CD14-positive monocyte (primary cell): ENCODE measurements around the gene KCTD21. TPM values are rescaled to one million over a fixed set of nuclear protein-coding genes. Genes with fewer than 3 reads are reported as not detected.

Experiments
- DNase-seq, 3 donors: peaks; one replicate each; pipeline ENCODE4 v3.0.0-alpha.2; 2011 to 2022
- H2AFZ ChIP-seq: 2 replicates; pipeline ENCODE4 v1.6.0; 2012; ENCODE audit warnings: mild to moderate bottlenecking, low read depth, low read length, inconsistent platforms; ENCODE audit not compliant: insufficient read depth, poor library complexity, severe bottlenecking
- H3K27ac ChIP-seq, 2 donors: 1 replicate in 1 of 2; 2 replicates in 1 of 2; pipeline ENCODE4 v1.5.1; 2012 to 2013; ENCODE audit warnings: low read length in 2 of 2, control low read depth in 1 of 2, inconsistent platforms in 1 of 2, low read depth in 1 of 2, mild to moderate bottlenecking in 1 of 2
- H3K27me3 ChIP-seq, 2 donors: one replicate each; pipeline versions ENCODE4 v1.6.0 to v1.6.1; 2011 to 2013; ENCODE audit warnings: low read length in 2 of 2; ENCODE audit not compliant: control insufficient read depth in 2 of 2, insufficient read depth in 2 of 2
- H3K36me3 ChIP-seq, 2 donors: replicated peaks in 1 of 2; 1 replicate in 1 of 2; 2 replicates in 1 of 2; pipeline versions ENCODE4 v1.5.1 to v1.6.1; 2012 to 2013; ENCODE audit warnings: low read length in 2 of 2, control low read depth in 1 of 2, inconsistent platforms in 1 of 2, mild to moderate bottlenecking in 1 of 2; ENCODE audit not compliant: insufficient read depth in 2 of 2, control insufficient read depth in 1 of 2
- H3K4me1 ChIP-seq, 2 donors: 1 replicate in 1 of 2; 2 replicates in 1 of 2; pipeline versions ENCODE4 v1.5.1 to v1.6.1; 2012 to 2013; ENCODE audit warnings: low read length in 2 of 2, control low read depth in 1 of 2, inconsistent platforms in 1 of 2, mild to moderate bottlenecking in 1 of 2, moderate library complexity in 1 of 2; ENCODE audit not compliant: insufficient read depth in 2 of 2, control insufficient read depth in 1 of 2
- H3K4me2 ChIP-seq: replicated peaks from 2 replicates; pipeline ENCODE3; 2012; ENCODE audit warnings: low read length, moderate library complexity, mild to moderate bottlenecking; ENCODE audit not compliant: poor library complexity, severe bottlenecking; ENCODE audit errors: extremely low read depth
- H3K4me3 ChIP-seq, 3 experiments: fragments of 200-600 bp in 1 of 3; sonication (generic) in 1 of 3; replicated peaks in 1 of 3; 1 replicate in 2 of 3; 2 replicates in 1 of 3; pipeline ENCODE4 v1.5.1; 2011 to 2013; ENCODE audit warnings: low read length in 3 of 3, mild to moderate bottlenecking in 3 of 3, control low read depth in 2 of 3, low read depth in 2 of 3, inconsistent platforms in 1 of 3, moderate library complexity in 1 of 3
- H3K79me2 ChIP-seq: 2 replicates; pipeline ENCODE4 v1.6.0; 2012; ENCODE audit warnings: mild to moderate bottlenecking, control low read depth, inconsistent platforms, low read length, moderate library complexity; ENCODE audit not compliant: insufficient read depth
- H3K9ac ChIP-seq: 2 replicates; pipeline ENCODE4 v1.6.0; 2017; ENCODE audit warnings: low read length, mild to moderate bottlenecking; ENCODE audit not compliant: insufficient read depth, poor library complexity, severe bottlenecking
- H3K9me3 ChIP-seq, 2 donors: replicated peaks in 1 of 2; 1 replicate in 1 of 2; 2 replicates in 1 of 2; pipeline versions ENCODE4 v1.5.1 to v1.6.1; 2012 to 2013; ENCODE audit warnings: low read length in 2 of 2, control low read depth in 1 of 2; ENCODE audit not compliant: control insufficient read depth in 1 of 2, insufficient read depth in 1 of 2
- H4K20me1 ChIP-seq: 2 replicates; pipeline ENCODE4 v1.6.0; 2012; ENCODE audit warnings: mild to moderate bottlenecking, low read length, control low read depth, moderate library complexity; ENCODE audit not compliant: insufficient read depth
- H3K27ac Mint-ChIP-seq, 7 donors: one replicate each; pipeline ENCODE4 v1.8.0; 2020; ENCODE audit warnings: mild to moderate bottlenecking in 7 of 7, mixed read lengths in 7 of 7, moderate library complexity in 6 of 7, inconsistent platforms in 2 of 7
- H3K27me3 Mint-ChIP-seq, 3 donors: one replicate each; pipeline ENCODE4 v1.8.0; 2021 to 2022; ENCODE audit warnings: low read depth in 3 of 3, mild to moderate bottlenecking in 3 of 3, mixed read lengths in 3 of 3, moderate library complexity in 3 of 3, inconsistent platforms in 1 of 3
- H3K36me3 Mint-ChIP-seq, 2 donors: one replicate each; pipeline ENCODE4 v1.8.0; 2020; ENCODE audit warnings: mixed read lengths in 2 of 2, inconsistent platforms in 1 of 2, mild to moderate bottlenecking in 1 of 2
- H3K4me1 Mint-ChIP-seq: one replicate; pipeline ENCODE4 v1.8.0; 2020; ENCODE audit warnings: mild to moderate bottlenecking, mixed read lengths
- H3K4me3 Mint-ChIP-seq, 2 donors: one replicate each; pipeline ENCODE4 v1.8.0; 2020; ENCODE audit warnings: mild to moderate bottlenecking in 2 of 2, mixed read lengths in 2 of 2, moderate library complexity in 1 of 2
- H3K9me3 Mint-ChIP-seq, 7 donors: one replicate each; pipeline ENCODE4 v1.8.0; 2020 to 2022; ENCODE audit warnings: mixed read lengths in 7 of 7, mild to moderate bottlenecking in 6 of 7, moderate library complexity in 6 of 7, inconsistent platforms in 2 of 7
- CTCF ChIP-seq: fragments of 200-600 bp; IDR thresholded peaks from one replicate; pipeline ENCODE4 v1.8.0; 2022; ENCODE audit warnings: antibody characterized with exemption, mild to moderate bottlenecking
- WGBS: methylation state at CpG from one replicate; pipeline ENCODE4 v1.1.5; 2013; ENCODE audit warnings: missing lambda C conversion rate; ENCODE audit not compliant: insufficient coverage; 5-methylcytosine and 5-hydroxymethylcytosine counted together
- intact Hi-C, 2 donors: fragments of 100-400 bp; cut with micrococcal nuclease; formaldehyde crosslinking; loops; one replicate each; pipeline versions ENCODE4 v1.15.0 to v1.15.1; 2023
- polyA plus RNA-seq, 3 donors: library from polyadenylated mRNA; depleted of rRNA in 1 of 3; unstranded in 2 of 3; stranded (reverse) in 1 of 3; fragments of 300-500 nt in 2 of 3; fragments of >200 nt in 1 of 3; fragmentation: Illumina TruSeq in 2 of 3; gene quantifications; 1 replicate in 2 of 3; 2 replicates in 1 of 3; pipeline ENCODE4 v1.2.3, GENCODE V29; 2012 to 2021

Gene KCTD21
- polyA plus RNA-seq, 3 donors, result 3.2 to 9.2 (median 5.2) TPM

DNA sequence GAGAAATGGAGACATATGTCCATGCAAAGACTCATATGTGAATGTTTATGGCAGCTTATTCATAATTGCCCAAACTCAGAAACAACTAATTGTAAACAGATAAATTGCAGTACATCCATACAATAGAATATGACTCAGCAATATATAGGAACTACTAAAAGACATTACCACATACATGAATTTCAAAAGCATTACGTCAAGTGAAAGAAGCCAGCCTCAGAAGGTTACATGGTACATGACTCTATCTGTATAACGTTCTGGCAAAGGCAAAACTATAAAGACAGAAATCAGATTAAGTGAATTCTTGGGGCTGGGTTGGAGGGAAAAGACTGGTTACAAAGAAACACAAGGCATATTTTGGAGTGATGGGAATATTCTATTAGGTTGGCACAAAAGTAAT, 7.2 kb downstream of the KCTD21 start:
- DNase-seq, result peak; percentile 57 to 83 (median 79)
- Mint-ChIP-seq H3K36me3 (peaks cover 35 to 51% of the 10 kb centered on the region in 2 donors), H3K27me3 (peaks cover 0 to 2% (median 0%) of the 10 kb centered on the region in 3 donors), H3K4me3 (no peak overlapping the region), H3K27ac (peak overlapping the region; percentile 47 to 92 (median 76)), H3K4me1 (peaks cover 20% of the 10 kb centered on the region), H3K9me3 (peaks cover 3 to 12% (median 6%) of the 10 kb centered on the region in 7 donors)
- Histone ChIP-seq H3K27me3 (no peaks in the 10 kb centered on the region), H3K4me1 (peaks cover 9 to 12% of the 10 kb centered on the region in 2 donors), H2AFZ (no peak overlapping the region), H4K20me1 (peaks cover 19% of the 10 kb centered on the region), H3K9ac (no peak overlapping the region), H3K79me2 (peaks cover 8% of the 10 kb centered on the region), H3K4me3 (no peak overlapping the region), H3K27ac (peak overlapping the region in 1 of 2 donors; percentile 76), H3K36me3 (peaks cover 9 to 22% of the 10 kb centered on the region in 2 donors), H3K9me3 (peaks cover 0 to 4% of the 10 kb centered on the region in 2 donors), H3K4me2 (no peak overlapping the region)
- no CpG with 5 or more reads among the region's 2 CpGs for WGBS
- no peak for TF ChIP-seq CTCF
- intact Hi-C loops, result no loop called here

DNA sequence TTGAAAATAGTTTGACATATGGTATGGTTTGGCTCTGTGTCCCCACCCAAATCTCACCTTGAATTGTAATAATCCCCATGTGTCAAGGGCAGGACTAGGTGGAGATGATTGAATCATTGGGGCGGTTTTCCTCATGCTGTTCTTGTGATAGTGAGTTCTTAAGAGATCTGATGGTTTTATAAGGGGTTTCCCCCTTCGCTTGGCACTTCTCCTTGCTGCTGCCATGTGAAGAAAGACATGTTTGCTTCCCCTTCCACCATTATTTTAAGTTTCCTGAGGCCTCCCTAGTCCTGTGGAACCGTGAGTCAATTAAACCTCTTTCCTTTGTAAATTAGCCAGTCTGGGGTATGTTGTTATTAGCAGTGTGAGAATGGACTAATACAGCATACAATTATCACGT, 7.7 kb downstream of the KCTD21 start:
- no peak for TF ChIP-seq CTCF
- Histone ChIP-seq H3K4me1 (peaks cover 9 to 12% of the 10 kb centered on the region in 2 donors), H3K9me3 (peaks cover 0 to 4% of the 10 kb centered on the region in 2 donors), H3K27ac (peak overlapping the region in 1 of 2 donors; percentile 76), H2AFZ (no peak overlapping the region), H3K4me2 (no peak overlapping the region), H3K4me3 (no peak overlapping the region), H3K79me2 (peaks cover 8% of the 10 kb centered on the region), H3K36me3 (peaks cover 7 to 22% of the 10 kb centered on the region in 2 donors), H3K9ac (no peak overlapping the region), H3K27me3 (no peaks in the 10 kb centered on the region), H4K20me1 (peaks cover 19% of the 10 kb centered on the region)
- Mint-ChIP-seq H3K27ac (peak overlapping the region; percentile 47 to 92 (median 76)), H3K36me3 (peaks cover 34 to 49% of the 10 kb centered on the region in 2 donors), H3K9me3 (peaks cover 5 to 14% (median 7%) of the 10 kb centered on the region in 7 donors), H3K4me3 (no peak overlapping the region), H3K27me3 (peaks cover 0 to 2% (median 0%) of the 10 kb centered on the region in 3 donors), H3K4me1 (peaks cover 18% of the 10 kb centered on the region)
- intact Hi-C loops, result no loop called here
- DNase-seq, result peak; percentile 32 to 64 (median 40)
- WGBS, result no CpG with 5 or more reads among the region's 4 CpGs
